Measurements from ENCODE around the gene HAGHL. TPM values are rescaled to one million over a fixed set of nuclear protein-coding genes. Genes with fewer than 3 reads are reported as not detected.

Gene HAGHL
- total and polyA plus RNA-seq, 2 of the 8 experiments (the other 6 are each of a cell fraction or from before 2014, with no cell fraction given), result 26.6 to 26.9 TPM

DNA sequence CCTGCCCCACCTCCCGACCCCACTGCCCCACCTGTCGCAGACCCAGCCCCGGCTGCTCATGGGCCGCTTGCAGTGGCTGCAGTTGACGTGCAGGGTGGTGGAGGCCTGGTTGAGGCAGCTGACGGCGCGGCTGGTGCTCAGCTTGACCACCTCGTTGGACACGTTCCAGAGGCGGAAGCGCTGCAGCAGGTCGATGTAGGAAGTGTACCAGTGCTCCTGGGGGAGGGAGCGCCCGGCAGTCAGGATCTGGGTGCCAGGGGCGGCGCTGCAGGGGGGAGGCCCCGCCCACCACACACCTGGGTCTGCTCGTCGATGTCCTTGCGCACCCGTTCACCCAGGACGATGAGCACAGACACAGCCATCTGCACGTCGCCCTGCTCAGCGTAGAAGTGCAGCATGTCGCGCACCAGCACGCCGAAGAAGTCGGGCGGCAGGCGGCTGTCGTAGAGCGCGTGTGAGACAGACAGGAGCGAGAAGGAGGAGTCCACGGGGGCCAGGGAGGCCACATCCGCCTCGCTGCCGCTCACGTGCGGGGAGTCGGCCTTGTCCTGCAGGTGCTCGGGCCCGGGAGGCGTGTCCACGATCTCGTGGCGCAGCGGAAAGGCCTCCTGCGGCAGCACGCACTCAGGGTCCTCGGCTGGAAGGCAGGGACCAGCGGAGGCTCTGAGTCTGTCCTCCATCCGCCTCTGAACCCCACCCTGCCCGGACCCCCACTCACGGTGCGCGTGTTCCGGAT lies 41.8 kb upstream of the HAGHL start:
- Histone ChIP-seq H3K18ac (ENCODE audit: extremely low read depth, low read length) (no peak overlapping the region), H3K79me1 (ENCODE audit: low read depth, low read length) (peaks cover 10% of the 10 kb centered on the region), H3K23ac (ENCODE audit: insufficient read length) (no peak overlapping the region), H4K8ac (ENCODE audit: extremely low read depth, insufficient read depth, low read length) (peak overlapping the region; percentile 80), H2BK120ac (replicated peaks; ENCODE audit: low read depth, low read length) (no peak overlapping the region), H2BK20ac (ENCODE audit: low read length) (no peak overlapping the region), H3K79me2 (ENCODE audit: control insufficient read depth in 1 of 2, insufficient read depth in 2 of 2, low read length in 2 of 2) (peaks cover 0 to 12% of the 10 kb centered on the region in 2 experiments; a peak in 1 of 4 replicates), H2BK5ac (ENCODE audit: low read depth, low read length) (peak overlapping the region; percentile 68; the same call in 1 of the 2 replicates), H4K20me1 (replicated peaks in 1 of 2; ENCODE audit: control insufficient read depth in 1 of 2, insufficient read depth in 2 of 2, low read length in 2 of 2) (peaks cover 4 to 35% of the 10 kb centered on the region in 2 experiments), H3K4me2 (ENCODE audit: insufficient read depth in 1 of 2, low read depth in 2 of 2, low read length in 2 of 2) (peak overlapping the region in 1 of 2 experiments; percentile 63; a peak in 1 of 4 replicates), H3K36me3 (ENCODE audit: control insufficient read depth in 2 of 4, insufficient read depth in 4 of 4, low read length in 3 of 4) (peaks cover 4 to 28% (median 15%) of the 10 kb centered on the region in 4 experiments; a peak in 7 of 8 replicates), H3K9ac (replicated peaks in 1 of 4; ENCODE audit: extremely low read depth in 1 of 4, low read depth in 3 of 4, low read length in 3 of 4) (no peak overlapping the region), H3K4me1 (replicated peaks in 1 of 4; ENCODE audit: control insufficient read depth in 3 of 4, insufficient read depth in 4 of 4, low read length in 3 of 4) (peaks cover 0 to 23% (median 16%) of the 10 kb centered on the region in 4 experiments; a peak in 5 of 7 replicates), H2BK12ac (ENCODE audit: low read depth, low read length) (no peak overlapping the region), H3K14ac (ENCODE audit: insufficient read length) (no peak overlapping the region), H3K27ac (ENCODE audit: low read depth, low read length) (no peak overlapping the region), H4K5ac (ENCODE audit: insufficient read length, low read depth, low read length) (no peak overlapping the region), H4K91ac (replicated peaks; ENCODE audit: insufficient read length, low read length) (no peak overlapping the region), H3K56ac (replicated peaks; ENCODE audit: insufficient read length, low read depth, low read length) (no peak overlapping the region), H2AFZ (ENCODE audit: low read length) (no peak overlapping the region), H3K27me3 (replicated peaks in 1 of 4; ENCODE audit: control insufficient read depth in 3 of 4, extremely low read depth in 1 of 4, insufficient read depth in 3 of 4, low read length in 3 of 4) (no peaks in the 10 kb centered on the region; a peak in 1 of 7 replicates), H3K4ac (replicated peaks; ENCODE audit: insufficient read length, low read depth, low read length) (peak overlapping the region; percentile 85), H2AK5ac (ENCODE audit: low read depth, low read length) (no peak overlapping the region; the same call in 1 of the 2 replicates), H3K4me3 (ENCODE audit: extremely low read depth in 1 of 4, insufficient read depth in 2 of 4, low read depth in 3 of 4, low read length in 4 of 4) (no peak overlapping the region), H3K23me2 (ENCODE audit: low read depth, low read length) (peaks cover 17% of the 10 kb centered on the region), H3K9me3 (ENCODE audit: insufficient read depth in 2 of 2, low read depth in 1 of 2, low read length in 1 of 2) (no peaks in the 10 kb centered on the region), H2BK15ac (ENCODE audit: low read length) (no peak overlapping the region)
- DNase-seq (ENCODE audit: low read depth in 1 of 2, low spot score in 2 of 2) (no peak), FAIRE-seq (no peak)
- CTCF ChIA-PET (ENCODE audit: partially characterized antibody), result interaction anchor here (0.9 to 6.0 kb wide), 8 partner anchors 10 to 314 kb away, joined by 3 to 75 read pairs (median 4); partner anchors contain the start of genes RHBDL1 and RHOT2
- WGBS, 2 experiments (ENCODE audit: extremely low coverage in 1 of 2, insufficient coverage in 1 of 2, insufficient read length in 1 of 2, insufficient replicate concordance in 2 of 2, low coverage in 1 of 2, low lambda C conversion rate in 2 of 2, missing lambda C conversion rate in 1 of 2), result 94% methylated on average over 40 of the region's 61 CpGs; no CpG with 5 or more reads in 1 of the 2 experiments
- TF ChIP-seq KDM4A (IDR thresholded peaks at IDR 0.05; ENCODE audit: low read depth, low read length, severe bottlenecking), result no peak
- no peak for TF ChIP-seq CTBP2 (IDR thresholded peaks at IDR 0.05; ENCODE audit: borderline replicate concordance, insufficient read depth, insufficient read length, low read length)
- no peak for TF ChIP-seq CBX5 (IDR thresholded peaks at IDR 0.05; ENCODE audit: low read depth, low read length)
- TF ChIP-seq CHD2 (IDR thresholded peaks at IDR 0.05; ENCODE audit: low read length), result no peak
- TF ChIP-seq ASH2L (IDR thresholded peaks at IDR 0.05; ENCODE audit: low read length), result no peak
- no peak for TF ChIP-seq TBP (IDR thresholded peaks at IDR 0.05; ENCODE audit: low read depth, low read length)
- TF ChIP-seq, protein P1, sequence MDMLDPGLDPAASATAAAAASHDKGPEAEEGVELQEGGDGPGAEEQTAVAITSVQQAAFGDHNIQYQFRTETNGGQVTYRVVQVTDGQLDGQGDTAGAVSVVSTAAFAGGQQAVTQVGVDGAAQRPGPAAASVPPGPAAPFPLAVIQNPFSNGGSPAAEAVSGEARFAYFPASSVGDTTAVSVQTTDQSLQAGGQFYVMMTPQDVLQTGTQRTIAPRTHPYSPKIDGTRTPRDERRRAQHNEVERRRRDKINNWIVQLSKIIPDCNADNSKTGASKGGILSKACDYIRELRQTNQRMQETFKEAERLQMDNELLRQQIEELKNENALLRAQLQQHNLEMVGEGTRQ (IDR thresholded peaks at IDR 0.05; ENCODE audit: low read length), result no peak
- TF ChIP-seq CHD1 (IDR thresholded peaks at IDR 0.05; ENCODE audit: low read depth, low read length), result no peak
- TF ChIP-seq SP1 (IDR thresholded peaks at IDR 0.05; ENCODE audit: low read depth, low read length), result no peak
- POLR2A ChIA-PET (ENCODE audit: partially characterized antibody), result interaction anchor here (0.6 to 13.3 kb wide), 14 partner anchors 9 to 455 kb away, joined by 3 to 214 read pairs (median 5); partner anchors contain the start of genes ANTKMT, CHTF18, METRN and RHBDL1

Data from H1 (cell line).